ENCODE results near the gene GRIN2D. TPM values are rescaled to one million over a fixed set of nuclear protein-coding genes. Genes with fewer than 3 reads are reported as not detected.

The GRIN2D gene
- 11.0 and 12.4 TPM in 2 replicates for total RNA-seq (2021; fragmentation: NEBNext Ultra II Directional; extraction: Animal tissue kit (Norgen Biotek cat#: 25700))
- polyA plus RNA-seq (2011; rRNA removed), result 2.2 and 4.9 TPM in 2 replicates
- 1.6 TPM for polyA plus RNA-seq (2011; cell fraction: cytosol; rRNA removed)
- 6.1 TPM for polyA plus RNA-seq (2011; cell fraction: nucleus; rRNA removed)
- polyA plus RNA-seq (2012, experiment 1 of 2), result 3.6 to 9.3 TPM (median 7.1 TPM) in 4 replicates
- polyA plus RNA-seq (2012, experiment 2 of 2), result 4.5 TPM
- 37.6 TPM for polyA plus RNA-seq (2013, experiment 1 of 2)
- polyA plus RNA-seq (2013, experiment 2 of 2), result 33.0 TPM
- 2.1 and 2.7 TPM in 2 replicates for polyA minus RNA-seq (2011; rRNA and poly(A)+ RNA removed)
- 8.6 TPM for polyA minus RNA-seq (2011; cell fraction: cytosol; rRNA and poly(A)+ RNA removed)
- polyA minus RNA-seq (2011; cell fraction: nucleus; rRNA and poly(A)+ RNA removed), result 4.9 TPM
- long read RNA-seq, experiment 1, partial matches to known transcripts, result 14 of 17 reads
- long read RNA-seq, experiment 1, other reads (novel, unspliced or antisense), result 3 of 17 reads
- long read RNA-seq, experiment 2, result 0 reads

DNA sequence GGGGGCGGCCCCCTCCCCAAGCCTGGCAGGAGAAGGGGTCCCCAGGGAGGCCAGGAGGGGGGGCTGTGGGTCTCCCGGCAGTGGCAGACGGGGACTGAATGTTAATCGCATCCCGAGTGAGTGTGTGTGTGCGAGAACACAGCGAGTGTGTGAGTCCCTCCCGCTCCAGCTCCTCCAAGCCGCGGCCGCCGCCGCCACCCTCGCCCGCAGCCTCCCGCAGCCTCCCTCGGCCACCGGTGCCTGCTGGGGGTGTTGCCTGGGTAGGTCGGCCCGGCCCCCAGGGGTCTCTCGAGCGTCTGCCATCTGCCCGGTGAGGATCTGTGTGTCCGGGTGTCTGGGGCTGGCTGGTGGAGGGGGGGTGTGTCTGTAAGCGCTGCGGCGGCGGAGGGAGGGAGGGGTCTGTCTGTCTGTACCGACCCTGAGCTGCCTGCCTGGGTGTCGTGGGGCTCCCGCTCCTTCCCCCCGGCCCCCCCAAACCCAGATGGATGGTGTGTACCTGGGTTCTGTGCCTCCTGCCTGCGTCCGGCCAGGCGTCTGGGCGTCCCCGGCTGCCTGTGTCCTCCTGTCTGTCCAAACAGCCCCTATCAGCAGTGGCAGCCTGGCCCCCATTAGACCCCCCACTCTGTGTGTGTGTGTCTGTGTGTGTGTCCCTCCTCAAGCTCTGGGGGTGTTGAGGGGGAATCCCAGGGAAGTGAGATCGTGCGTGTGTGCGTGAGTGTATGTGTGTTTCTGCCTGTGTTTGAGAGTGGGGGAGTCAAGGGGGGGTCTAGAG lies at the start of gene GRIN2D:
Gene GRIN2D (plus strand): TSS at position 110 of the 772 bp plus-strand sequence. CDS start 4,725 bp downstream, outside the sequence.
- Histone ChIP-seq H3K4me1 (replicated peaks in 1 of 4; ENCODE audit: control insufficient read depth in 3 of 4, insufficient read depth in 4 of 4, low read length in 3 of 4) (peaks cover 0 to 46% (median 30%) of the 10 kb centered on the region in 4 experiments; a peak in 6 of 7 replicates), H2BK5ac (ENCODE audit: low read depth, low read length) (no peak within 1 kb of the TSS; the same call in 1 of the 2 replicates), H3K27me3 (replicated peaks in 1 of 4; ENCODE audit: control insufficient read depth in 3 of 4, extremely low read depth in 1 of 4, insufficient read depth in 3 of 4, low read length in 3 of 4) (peaks cover 6 to 50% (median 42%) of the 10 kb centered on the region in 4 experiments), H3K23me2 (ENCODE audit: low read depth, low read length) (peaks cover 27% of the 10 kb centered on the region), H4K20me1 (replicated peaks in 1 of 2; ENCODE audit: control insufficient read depth in 1 of 2, insufficient read depth in 2 of 2, low read length in 2 of 2) (peaks cover 0 to 1% of the 10 kb centered on the region in 2 experiments), H3K56ac (replicated peaks; ENCODE audit: insufficient read length, low read depth, low read length) (no peak within 1 kb of the TSS), H3K4me3 (ENCODE audit: extremely low read depth in 1 of 4, insufficient read depth in 2 of 4, low read depth in 3 of 4, low read length in 4 of 4) (peak within 1 kb of the TSS; percentile 25 to 65 (median 49)), H4K5ac (ENCODE audit: insufficient read length, low read depth, low read length) (peak within 1 kb of the TSS; percentile 13), H2BK20ac (ENCODE audit: low read length) (peak within 1 kb of the TSS; percentile 80), H2BK12ac (ENCODE audit: low read depth, low read length) (peak within 1 kb of the TSS; percentile 60; the same call in 1 of the 2 replicates), H3K79me2 (ENCODE audit: control insufficient read depth in 1 of 2, insufficient read depth in 2 of 2, low read length in 2 of 2) (peaks cover 0 to 10% of the 10 kb centered on the region in 2 experiments; a peak in 1 of 4 replicates), H3K4ac (replicated peaks; ENCODE audit: insufficient read length, low read depth, low read length) (no peak within 1 kb of the TSS), H3K4me2 (ENCODE audit: insufficient read depth in 1 of 2, low read depth in 2 of 2, low read length in 2 of 2) (peak within 1 kb of the TSS; percentile 81 to 94), H2BK15ac (ENCODE audit: low read length) (peak within 1 kb of the TSS; percentile 61; the same call in 1 of the 2 replicates), H2AK5ac (ENCODE audit: low read depth, low read length) (no peak within 1 kb of the TSS), H2BK120ac (replicated peaks; ENCODE audit: low read depth, low read length) (peak within 1 kb of the TSS; percentile 38), H3K27ac (ENCODE audit: low read depth, low read length) (no peak within 1 kb of the TSS), H3K14ac (ENCODE audit: insufficient read length) (no peak within 1 kb of the TSS), H4K8ac (ENCODE audit: extremely low read depth, insufficient read depth, low read length) (0 out of 2 replicates have a peak within 1 kb of the TSS, but pooled peaks have one; percentile 90), H2AFZ (ENCODE audit: low read length) (no peak within 1 kb of the TSS), H3K36me3 (ENCODE audit: control insufficient read depth in 2 of 4, insufficient read depth in 4 of 4, low read length in 3 of 4) (peaks cover 3 to 7% (median 5%) of the 10 kb centered on the region in 4 experiments; a peak in 6 of 8 replicates), H3K9ac (replicated peaks in 1 of 4; ENCODE audit: extremely low read depth in 1 of 4, low read depth in 3 of 4, low read length in 3 of 4) (no peak within 1 kb of the TSS; a peak in 2 of 7 replicates), H3K18ac (ENCODE audit: extremely low read depth, low read length) (peak within 1 kb of the TSS; percentile 62), H4K91ac (replicated peaks; ENCODE audit: insufficient read length, low read length) (no peak within 1 kb of the TSS), H3K79me1 (ENCODE audit: low read depth, low read length) (peaks cover 4% of the 10 kb centered on the region; the same call in 1 of the 2 replicates), H3K23ac (ENCODE audit: insufficient read length) (no peak within 1 kb of the TSS), H3K9me3 (ENCODE audit: insufficient read depth in 2 of 2, low read depth in 1 of 2, low read length in 1 of 2) (no peaks in the 10 kb centered on the region)
- FAIRE-seq, result no peak
- peak in 1 of 2 experiments; percentile 73 for DNase-seq (ENCODE audit: low read depth in 1 of 2, low spot score in 2 of 2)
- POLR2A ChIA-PET (ENCODE audit: partially characterized antibody), result interaction anchor here (0.8 to 4.0 kb wide), 10 partner anchors 9 to 221 kb away, joined by 3 to 20 read pairs (median 4); partner anchors contain the start of genes FAM83E, SYNGR4 and TMEM143
- WGBS, 2 experiments (ENCODE audit: extremely low coverage in 1 of 2, insufficient coverage in 1 of 2, insufficient read length in 1 of 2, insufficient replicate concordance in 2 of 2, low coverage in 1 of 2, low lambda C conversion rate in 2 of 2, missing lambda C conversion rate in 1 of 2), result 7% methylated on average over 31 of the region's 40 CpGs; no CpG with 5 or more reads in 1 of the 2 experiments
- CTCF ChIA-PET (ENCODE audit: partially characterized antibody), result interaction anchor here (0.7 to 2.2 kb wide), 8 partner anchors 9 to 80 kb away, joined by 3 to 8 read pairs (median 3); no protein-coding TSS in a partner anchor
- TF ChIP-seq, protein P1, sequence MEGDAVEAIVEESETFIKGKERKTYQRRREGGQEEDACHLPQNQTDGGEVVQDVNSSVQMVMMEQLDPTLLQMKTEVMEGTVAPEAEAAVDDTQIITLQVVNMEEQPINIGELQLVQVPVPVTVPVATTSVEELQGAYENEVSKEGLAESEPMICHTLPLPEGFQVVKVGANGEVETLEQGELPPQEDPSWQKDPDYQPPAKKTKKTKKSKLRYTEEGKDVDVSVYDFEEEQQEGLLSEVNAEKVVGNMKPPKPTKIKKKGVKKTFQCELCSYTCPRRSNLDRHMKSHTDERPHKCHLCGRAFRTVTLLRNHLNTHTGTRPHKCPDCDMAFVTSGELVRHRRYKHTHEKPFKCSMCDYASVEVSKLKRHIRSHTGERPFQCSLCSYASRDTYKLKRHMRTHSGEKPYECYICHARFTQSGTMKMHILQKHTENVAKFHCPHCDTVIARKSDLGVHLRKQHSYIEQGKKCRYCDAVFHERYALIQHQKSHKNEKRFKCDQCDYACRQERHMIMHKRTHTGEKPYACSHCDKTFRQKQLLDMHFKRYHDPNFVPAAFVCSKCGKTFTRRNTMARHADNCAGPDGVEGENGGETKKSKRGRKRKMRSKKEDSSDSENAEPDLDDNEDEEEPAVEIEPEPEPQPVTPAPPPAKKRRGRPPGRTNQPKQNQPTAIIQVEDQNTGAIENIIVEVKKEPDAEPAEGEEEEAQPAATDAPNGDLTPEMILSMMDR (IDR thresholded peaks at IDR 0.05; ENCODE audit: control extremely low read depth in 1 of 3, insufficient read depth in 1 of 3, low read depth in 1 of 3, low read length in 3 of 3), result peak in 2 of 3 experiments; percentile 21 to 28; a peak in 3 of 4 replicates
- TF ChIP-seq KDM1A (IDR thresholded peaks at IDR 0.05; ENCODE audit: borderline replicate concordance, low read length), result no peak
- peak; percentile 16; the same call in 1 of the 2 replicates for TF ChIP-seq SUZ12 (IDR thresholded peaks at IDR 0.05; ENCODE audit: low read length)
- TF ChIP-seq, protein P2, sequence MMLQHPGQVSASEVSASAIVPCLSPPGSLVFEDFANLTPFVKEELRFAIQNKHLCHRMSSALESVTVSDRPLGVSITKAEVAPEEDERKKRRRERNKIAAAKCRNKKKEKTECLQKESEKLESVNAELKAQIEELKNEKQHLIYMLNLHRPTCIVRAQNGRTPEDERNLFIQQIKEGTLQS (IDR thresholded peaks at IDR 0.05; ENCODE audit: insufficient read depth, low read depth, low read length), result no peak

Data from H1 (cell line).